ENCODE results near the gene LRP6.

The LRP6 gene

GRCh38 chr12:12133785-12134184, 133.1 kb downstream of the LRP6 start:
- no peak for TF ChIP-seq CTCF (IDR thresholded peaks at IDR 0.05; ENCODE audit: borderline replicate concordance, control extremely low read depth, extremely low read depth, insufficient read depth, missing control alignments)

GRCh38 chr12:12133259-12133658, 133.6 kb downstream of the LRP6 start:
- in situ Hi-C loops (cut with MboI; ENCODE audit: low sequenced_read_pairs, unreplicated experiment): no loop called here
- TF ChIP-seq CTCF (IDR thresholded peaks at IDR 0.05; ENCODE audit: borderline replicate concordance, control extremely low read depth, extremely low read depth, insufficient read depth, missing control alignments): no peak
- no peak for DNase-seq (ENCODE audit: low spot score)

More at GRCh38 chr12:12133785-12134184, 133.1 kb downstream of the LRP6 start:
- DNase-seq (ENCODE audit: low spot score): no peak
- in situ Hi-C loops (cut with MboI; ENCODE audit: low sequenced_read_pairs, unreplicated experiment): no loop called here

GRCh38 chr12:12128670-12129069, 138.2 kb downstream of the LRP6 start:
- TF ChIP-seq CTCF (IDR thresholded peaks at IDR 0.05; ENCODE audit: borderline replicate concordance, control extremely low read depth, extremely low read depth, insufficient read depth, missing control alignments): no peak
- in situ Hi-C loops (cut with MboI; ENCODE audit: low sequenced_read_pairs, unreplicated experiment): no loop called here
- no peak for DNase-seq (ENCODE audit: low spot score)

DNA sequence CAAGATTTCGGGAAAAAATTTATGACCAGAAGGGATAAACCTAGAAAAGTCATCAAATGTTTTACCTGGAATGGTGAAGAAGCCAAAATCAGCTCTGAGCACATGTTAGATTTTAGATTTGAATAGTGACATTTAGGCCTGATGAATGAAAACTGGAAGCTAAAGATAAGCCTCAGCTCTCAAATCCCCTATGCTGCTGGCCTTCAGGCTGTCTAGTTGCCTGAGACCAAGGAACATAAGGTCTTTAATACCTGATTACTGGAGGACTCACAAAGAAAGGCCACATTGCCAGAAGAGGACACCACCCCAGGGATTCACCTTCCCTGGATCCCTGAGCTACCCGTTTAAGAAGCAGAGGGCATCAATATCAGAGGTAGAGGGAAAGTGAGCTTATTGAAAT, 139.5 kb downstream of the LRP6 start:
- TF ChIP-seq CTCF (IDR thresholded peaks at IDR 0.05; ENCODE audit: borderline replicate concordance, control extremely low read depth, extremely low read depth, insufficient read depth, missing control alignments): no peak
- in situ Hi-C loops (cut with MboI; ENCODE audit: low sequenced_read_pairs, unreplicated experiment): no loop called here
- DNase-seq (ENCODE audit: low spot score): no peak

DNA sequence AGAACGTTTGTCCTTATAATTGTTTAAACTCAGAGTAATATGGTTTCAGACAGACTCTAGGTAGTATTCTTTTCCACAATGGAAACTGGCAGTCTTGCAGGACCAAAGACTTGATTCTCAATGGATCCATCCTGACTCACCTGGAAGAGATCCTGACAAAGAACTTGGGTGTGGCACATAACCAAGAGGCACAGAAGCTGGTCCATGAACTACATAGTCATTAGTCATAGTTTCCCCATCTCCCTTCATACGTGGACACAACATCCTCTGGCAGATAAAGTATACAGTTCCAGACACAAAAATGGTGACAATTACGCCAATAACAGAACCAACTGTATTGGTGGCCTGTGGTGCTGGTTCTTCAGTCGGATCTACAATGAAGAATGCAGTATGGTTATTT, 140.3 kb downstream of the LRP6 start:
- DNase-seq (ENCODE audit: low spot score): no peak
- in situ Hi-C loops (cut with MboI; ENCODE audit: low sequenced_read_pairs, unreplicated experiment): no loop called here
- TF ChIP-seq CTCF (IDR thresholded peaks at IDR 0.05; ENCODE audit: borderline replicate concordance, control extremely low read depth, extremely low read depth, insufficient read depth, missing control alignments): no peak

DNA sequence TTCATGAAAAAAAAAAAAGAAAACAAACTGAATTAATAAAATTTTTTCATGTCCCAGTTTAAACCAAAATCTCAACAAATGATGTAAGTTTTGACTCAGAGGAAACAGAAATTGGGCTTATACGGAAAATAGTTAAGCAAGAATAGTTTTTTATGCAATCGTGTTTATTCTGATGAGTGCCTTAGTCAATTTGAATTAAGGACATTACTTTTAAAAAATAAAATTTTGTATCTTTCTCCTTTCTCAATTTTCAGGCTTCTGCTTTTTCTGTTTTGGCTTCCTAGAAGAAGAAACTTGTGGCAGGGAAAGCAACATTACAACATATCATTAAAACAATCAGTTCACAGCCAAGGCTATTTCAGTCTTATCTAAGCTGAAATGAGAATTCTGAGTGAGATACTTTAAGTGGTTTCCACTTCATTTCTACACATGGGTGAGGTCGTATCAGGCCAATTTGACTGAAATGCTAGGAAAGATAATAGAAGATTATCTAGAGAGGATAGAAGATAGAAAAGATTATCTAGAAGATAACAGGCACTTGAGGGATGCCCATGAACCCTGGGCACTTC, 143.7 kb downstream of the LRP6 start:
- no peak for DNase-seq (ENCODE audit: low spot score)
- TF ChIP-seq CTCF (IDR thresholded peaks at IDR 0.05; ENCODE audit: borderline replicate concordance, control extremely low read depth, extremely low read depth, insufficient read depth, missing control alignments): no peak

More for the DNA sequence above, 143.7 kb downstream of the LRP6 start:
- in situ Hi-C loops (cut with MboI; ENCODE audit: low sequenced_read_pairs, unreplicated experiment): no loop called here
